Measurements from ENCODE around the gene ADTRP.

The ADTRP gene

DNA sequence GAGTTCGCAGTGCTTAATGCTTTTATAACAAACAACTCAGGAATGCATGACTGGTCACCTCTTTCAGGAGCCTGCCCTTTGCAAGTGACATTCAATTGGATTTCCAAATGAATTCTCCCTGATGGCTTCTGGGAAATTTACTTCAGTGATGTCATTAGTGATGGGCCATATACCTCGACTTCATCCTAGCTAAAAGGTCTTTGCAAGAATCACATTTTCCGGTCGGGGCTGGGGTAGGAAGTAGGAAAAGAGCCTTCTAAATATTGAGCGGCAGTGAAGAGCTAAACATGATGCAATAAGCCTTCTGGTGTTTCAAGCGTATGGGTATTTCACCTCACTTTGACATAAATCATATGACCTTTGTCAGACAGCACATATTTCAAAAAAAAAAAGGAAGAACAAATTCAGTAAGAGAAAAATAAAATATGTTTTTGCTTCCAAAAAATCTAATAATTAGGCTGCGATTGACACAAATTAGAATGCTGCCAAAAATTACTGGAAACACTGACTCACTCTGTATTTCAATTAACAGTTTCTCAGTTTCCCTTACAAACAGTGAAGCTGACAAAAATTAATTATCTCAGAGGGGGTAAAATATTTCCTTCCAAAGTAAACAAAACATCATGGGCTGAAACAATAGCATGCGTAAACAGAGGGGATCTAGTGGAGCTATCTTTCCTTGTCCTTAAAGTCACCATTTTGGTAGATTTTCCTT, 39.8 kb downstream of the ADTRP start:
- Histone ChIP-seq H3K27ac (ENCODE audit: extremely low read depth, low read depth, low read length) (no peak overlapping the region), H3K4me1 (ENCODE audit: control insufficient read depth, insufficient read depth, low read length) (peaks cover 15% of the 10 kb centered on the region), H3K9me3 (ENCODE audit: control insufficient read depth, insufficient read depth, low read depth, low read length) (no peaks in the 10 kb centered on the region), H3K36me3 (ENCODE audit: control insufficient read depth in 2 of 2, insufficient read depth in 1 of 2, low read length in 2 of 2) (no peaks in the 10 kb centered on the region), H3K4me3 (ENCODE audit: low read depth, low read length) (no peak overlapping the region)
- TF ChIP-seq ZNF394 (tag by site-specific recombination; IDR thresholded peaks at IDR 0.05; ENCODE audit: borderline replicate concordance), result no peak
- no peak for TF ChIP-seq ZNF600 (tag by site-specific recombination; IDR thresholded peaks at IDR 0.05)
- TF ChIP-seq ZNF426 (tag by site-specific recombination; IDR thresholded peaks at IDR 0.05), result no peak
- no peak for TF ChIP-seq SETDB1 (IDR thresholded peaks at IDR 0.05; ENCODE audit: insufficient read length, low read length)
- no peak for TF ChIP-seq SP3 (tag by site-specific recombination; IDR thresholded peaks at IDR 0.05)
- TF ChIP-seq, protein P1, sequence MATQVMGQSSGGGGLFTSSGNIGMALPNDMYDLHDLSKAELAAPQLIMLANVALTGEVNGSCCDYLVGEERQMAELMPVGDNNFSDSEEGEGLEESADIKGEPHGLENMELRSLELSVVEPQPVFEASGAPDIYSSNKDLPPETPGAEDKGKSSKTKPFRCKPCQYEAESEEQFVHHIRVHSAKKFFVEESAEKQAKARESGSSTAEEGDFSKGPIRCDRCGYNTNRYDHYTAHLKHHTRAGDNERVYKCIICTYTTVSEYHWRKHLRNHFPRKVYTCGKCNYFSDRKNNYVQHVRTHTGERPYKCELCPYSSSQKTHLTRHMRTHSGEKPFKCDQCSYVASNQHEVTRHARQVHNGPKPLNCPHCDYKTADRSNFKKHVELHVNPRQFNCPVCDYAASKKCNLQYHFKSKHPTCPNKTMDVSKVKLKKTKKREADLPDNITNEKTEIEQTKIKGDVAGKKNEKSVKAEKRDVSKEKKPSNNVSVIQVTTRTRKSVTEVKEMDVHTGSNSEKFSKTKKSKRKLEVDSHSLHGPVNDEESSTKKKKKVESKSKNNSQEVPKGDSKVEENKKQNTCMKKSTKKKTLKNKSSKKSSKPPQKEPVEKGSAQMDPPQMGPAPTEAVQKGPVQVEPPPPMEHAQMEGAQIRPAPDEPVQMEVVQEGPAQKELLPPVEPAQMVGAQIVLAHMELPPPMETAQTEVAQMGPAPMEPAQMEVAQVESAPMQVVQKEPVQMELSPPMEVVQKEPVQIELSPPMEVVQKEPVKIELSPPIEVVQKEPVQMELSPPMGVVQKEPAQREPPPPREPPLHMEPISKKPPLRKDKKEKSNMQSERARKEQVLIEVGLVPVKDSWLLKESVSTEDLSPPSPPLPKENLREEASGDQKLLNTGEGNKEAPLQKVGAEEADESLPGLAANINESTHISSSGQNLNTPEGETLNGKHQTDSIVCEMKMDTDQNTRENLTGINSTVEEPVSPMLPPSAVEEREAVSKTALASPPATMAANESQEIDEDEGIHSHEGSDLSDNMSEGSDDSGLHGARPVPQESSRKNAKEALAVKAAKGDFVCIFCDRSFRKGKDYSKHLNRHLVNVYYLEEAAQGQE (tag by site-specific recombination; IDR thresholded peaks at IDR 0.05), result no peak
- TF ChIP-seq ZNF121 (tag by site-specific recombination; IDR thresholded peaks at IDR 0.05), result no peak
- CTCF ChIA-PET, result interaction anchor here (0.6 to 1.5 kb wide), 3 partner anchors 10 to 447 kb away, joined by 4 to 7 read pairs (median 4); no protein-coding TSS in a partner anchor
- POLR2A ChIA-PET, result no interaction called here

DNA sequence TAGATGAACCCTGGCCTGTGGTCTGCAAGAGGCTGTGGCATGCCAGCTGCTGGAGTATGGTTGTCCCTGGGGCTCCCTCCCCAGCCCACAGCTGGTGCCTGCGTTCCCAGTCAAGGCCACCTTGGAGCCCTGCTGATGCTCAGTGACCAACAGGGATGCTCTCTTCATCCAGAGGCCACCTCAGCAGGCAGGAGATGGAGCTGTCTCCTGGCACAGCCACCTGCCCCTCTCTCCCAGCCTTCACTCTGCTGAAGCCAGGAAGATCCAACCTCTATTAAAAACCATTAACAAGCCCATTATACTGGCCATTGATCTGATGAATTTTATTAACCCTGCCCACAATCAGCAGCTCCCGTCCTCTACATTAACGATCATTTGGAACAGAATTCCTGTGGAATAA, 40.4 kb downstream of the ADTRP start:
- Histone ChIP-seq H3K27ac (ENCODE audit: extremely low read depth, low read depth, low read length) (no peak overlapping the region), H3K4me3 (ENCODE audit: low read depth, low read length) (no peak overlapping the region), H3K36me3 (ENCODE audit: control insufficient read depth in 2 of 2, insufficient read depth in 1 of 2, low read length in 2 of 2) (no peaks in the 10 kb centered on the region), H3K9me3 (ENCODE audit: control insufficient read depth, insufficient read depth, low read depth, low read length) (no peaks in the 10 kb centered on the region), H3K4me1 (ENCODE audit: control insufficient read depth, insufficient read depth, low read length) (peaks cover 14% of the 10 kb centered on the region)
- ChIA-PET POLR2A (no interaction called here), CTCF (interaction anchor here (0.5 to 1.5 kb wide), 3 partner anchors 11 to 303 kb away, joined by 4 to 7 read pairs (median 4); no protein-coding TSS in a partner anchor)
- TF ChIP-seq ZNF596 (tag by site-specific recombination; IDR thresholded peaks at IDR 0.05) (no peak), ZNF112 (tag by site-specific recombination; IDR thresholded peaks at IDR 0.05) (no peak), ZNF354C (tag by site-specific recombination; IDR thresholded peaks at IDR 0.05; ENCODE audit: borderline replicate concordance, low read depth) (no peak), GLIS1 (tag by site-specific recombination; IDR thresholded peaks at IDR 0.05) (no peak)
- TF ChIP-seq, protein P2, sequence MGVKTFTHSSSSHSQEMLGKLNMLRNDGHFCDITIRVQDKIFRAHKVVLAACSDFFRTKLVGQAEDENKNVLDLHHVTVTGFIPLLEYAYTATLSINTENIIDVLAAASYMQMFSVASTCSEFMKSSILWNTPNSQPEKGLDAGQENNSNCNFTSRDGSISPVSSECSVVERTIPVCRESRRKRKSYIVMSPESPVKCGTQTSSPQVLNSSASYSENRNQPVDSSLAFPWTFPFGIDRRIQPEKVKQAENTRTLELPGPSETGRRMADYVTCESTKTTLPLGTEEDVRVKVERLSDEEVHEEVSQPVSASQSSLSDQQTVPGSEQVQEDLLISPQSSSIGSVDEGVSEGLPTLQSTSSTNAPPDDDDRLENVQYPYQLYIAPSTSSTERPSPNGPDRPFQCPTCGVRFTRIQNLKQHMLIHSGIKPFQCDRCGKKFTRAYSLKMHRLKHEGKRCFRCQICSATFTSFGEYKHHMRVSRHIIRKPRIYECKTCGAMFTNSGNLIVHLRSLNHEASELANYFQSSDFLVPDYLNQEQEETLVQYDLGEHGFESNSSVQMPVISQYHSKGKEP (tag by site-specific recombination; IDR thresholded peaks at IDR 0.05), result no peak
- TF ChIP-seq, protein P3, sequence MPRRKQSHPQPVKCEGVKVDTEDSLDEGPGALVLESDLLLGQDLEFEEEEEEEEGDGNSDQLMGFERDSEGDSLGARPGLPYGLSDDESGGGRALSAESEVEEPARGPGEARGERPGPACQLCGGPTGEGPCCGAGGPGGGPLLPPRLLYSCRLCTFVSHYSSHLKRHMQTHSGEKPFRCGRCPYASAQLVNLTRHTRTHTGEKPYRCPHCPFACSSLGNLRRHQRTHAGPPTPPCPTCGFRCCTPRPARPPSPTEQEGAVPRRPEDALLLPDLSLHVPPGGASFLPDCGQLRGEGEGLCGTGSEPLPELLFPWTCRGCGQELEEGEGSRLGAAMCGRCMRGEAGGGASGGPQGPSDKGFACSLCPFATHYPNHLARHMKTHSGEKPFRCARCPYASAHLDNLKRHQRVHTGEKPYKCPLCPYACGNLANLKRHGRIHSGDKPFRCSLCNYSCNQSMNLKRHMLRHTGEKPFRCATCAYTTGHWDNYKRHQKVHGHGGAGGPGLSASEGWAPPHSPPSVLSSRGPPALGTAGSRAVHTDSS (tag by site-specific recombination; IDR thresholded peaks at IDR 0.05), result no peak

DNA sequence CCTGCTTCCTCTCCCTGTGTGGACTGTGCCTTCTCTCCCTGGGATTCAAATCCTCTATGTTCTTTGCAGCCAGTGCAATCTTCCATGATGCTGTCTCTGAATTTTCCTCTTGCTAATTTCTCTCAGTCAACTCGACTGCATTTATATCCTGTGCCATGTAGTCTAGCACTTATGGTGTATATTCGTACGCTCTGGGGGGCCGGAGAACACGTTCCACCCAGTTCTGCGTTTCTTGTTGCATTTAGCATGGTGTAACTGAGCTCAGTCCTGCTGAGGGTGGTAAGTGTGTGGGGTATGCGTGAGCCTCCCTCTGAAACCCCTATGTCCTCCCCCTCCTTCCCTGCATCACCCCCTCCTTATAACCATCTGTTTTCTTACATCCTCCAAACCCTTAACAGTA, 42.0 kb downstream of the ADTRP start:
- ChIA-PET CTCF (no interaction called here), POLR2A (no interaction called here)
- TF ChIP-seq ZNF132 (tag by site-specific recombination; IDR thresholded peaks at IDR 0.05; ENCODE audit: borderline replicate concordance) (no peak), HOXC10 (CRISPR knock-in tag; IDR thresholded peaks at IDR 0.05) (no peak), WT1 (tag by site-specific recombination; IDR thresholded peaks at IDR 0.05) (no peak), ZNF623 (tag by site-specific recombination; IDR thresholded peaks at IDR 0.05) (no peak), ZNF146 (tag by site-specific recombination; IDR thresholded peaks at IDR 0.05) (no peak), ZXDB (tag by site-specific recombination; IDR thresholded peaks at IDR 0.05) (no peak), ZNF175 (tag by site-specific recombination; IDR thresholded peaks at IDR 0.05) (no peak), ZNF701 (tag by site-specific recombination; IDR thresholded peaks at IDR 0.05) (no peak), ZNF654 (tag by site-specific recombination; IDR thresholded peaks at IDR 0.05; ENCODE audit: low read depth) (no peak), ZIC2 (tag by site-specific recombination; IDR thresholded peaks at IDR 0.05) (no peak)

More for the DNA sequence above, 42.0 kb downstream of the ADTRP start:
- no peak overlapping the region for H3K27ac ChIP-seq (ENCODE audit: extremely low read depth, low read depth, low read length)
- H3K36me3 ChIP-seq (ENCODE audit: control insufficient read depth in 2 of 2, insufficient read depth in 1 of 2, low read length in 2 of 2), result no peaks in the 10 kb centered on the region
- H3K4me3 ChIP-seq (ENCODE audit: low read depth, low read length), result no peak overlapping the region
- H3K9me3 ChIP-seq (ENCODE audit: control insufficient read depth, insufficient read depth, low read depth, low read length), result no peaks in the 10 kb centered on the region
- 0 out of 2 replicates have a peak, but pooled peaks cover 2% of the 10 kb centered on the region for H3K4me1 ChIP-seq (ENCODE audit: control insufficient read depth, insufficient read depth, low read length)

Data from HEK293 (cell line).